Prostate gland (tissue), 2 donors: ENCODE data around the gene GALM.

Experiments
- CTCF ChIP-seq, 4 experiments: fragments of 200-600 bp in 2 of 4; fragments of 450-650 bp in 2 of 4; sonication (generic) in 2 of 4; IDR thresholded peaks; 1 replicate in 3 of 4; 2 replicates in 1 of 4; pipeline ENCODE4 v1.5.1; 2016 to 2019; ENCODE audit warnings: antibody characterized with exemption in 4 of 4, mild to moderate bottlenecking in 2 of 4, moderate library complexity in 2 of 4
- POLR2A ChIP-seq: fragments of 450-650 bp; IDR thresholded peaks from one replicate; pipeline ENCODE4 v1.6.1; 2016; ENCODE audit warnings: antibody characterized with exemption, mild to moderate bottlenecking

- TF ChIP-seq CTCF (IDR thresholded peaks at IDR 0.05) (no peak), POLR2A (no peak)
These were observed 5.4 kb downstream of the GALM start for GRCh38 chr2:38671303-38671702.
